Nephron (organoid): ENCODE measurements around the gene DTNB.
"Not testable (repeated sequence)": the region's sequence is repeated elsewhere in the genome, so short reads cannot be mapped to it uniquely, and the experiment has no call there.

Experiments
- H3K27ac Mint-ChIP-seq, 3 experiments: 2 replicates each; pipeline ENCODE4 v1.8.0; 2020; ENCODE audit warnings: mixed read lengths in 3 of 3, mild to moderate bottlenecking in 2 of 3, moderate library complexity in 1 of 3
- H3K27me3 Mint-ChIP-seq: 2 replicates; pipeline ENCODE4 v1.8.0; 2021; ENCODE audit warnings: low read depth, mild to moderate bottlenecking, moderate library complexity, mixed read lengths
- H3K36me3 Mint-ChIP-seq: 2 replicates; pipeline ENCODE4 v1.8.0; 2020; ENCODE audit warnings: low read depth, mixed read lengths
- H3K4me1 Mint-ChIP-seq: 2 replicates; pipeline ENCODE4 v1.8.0; 2020; ENCODE audit warnings: mixed read lengths
- H3K4me3 Mint-ChIP-seq, 3 experiments: 2 replicates each; pipeline ENCODE4 v1.8.0; 2020; ENCODE audit warnings: mild to moderate bottlenecking in 3 of 3, mixed read lengths in 3 of 3, moderate library complexity in 2 of 3
- H3K9me3 Mint-ChIP-seq: 2 replicates; pipeline ENCODE4 v1.8.0; 2020; ENCODE audit warnings: mixed read lengths
- TF ChIP-seq, protein P1 (sequence below), 3 experiments: fragments of 200-600 bp; sonication (generic); IDR thresholded peaks; one replicate each; pipeline ENCODE4 v1.5.0; 2021; ENCODE audit warnings: antibody characterized with exemption in 3 of 3; ENCODE audit not compliant: unreplicated experiment in 3 of 3

The DTNB gene

DNA sequence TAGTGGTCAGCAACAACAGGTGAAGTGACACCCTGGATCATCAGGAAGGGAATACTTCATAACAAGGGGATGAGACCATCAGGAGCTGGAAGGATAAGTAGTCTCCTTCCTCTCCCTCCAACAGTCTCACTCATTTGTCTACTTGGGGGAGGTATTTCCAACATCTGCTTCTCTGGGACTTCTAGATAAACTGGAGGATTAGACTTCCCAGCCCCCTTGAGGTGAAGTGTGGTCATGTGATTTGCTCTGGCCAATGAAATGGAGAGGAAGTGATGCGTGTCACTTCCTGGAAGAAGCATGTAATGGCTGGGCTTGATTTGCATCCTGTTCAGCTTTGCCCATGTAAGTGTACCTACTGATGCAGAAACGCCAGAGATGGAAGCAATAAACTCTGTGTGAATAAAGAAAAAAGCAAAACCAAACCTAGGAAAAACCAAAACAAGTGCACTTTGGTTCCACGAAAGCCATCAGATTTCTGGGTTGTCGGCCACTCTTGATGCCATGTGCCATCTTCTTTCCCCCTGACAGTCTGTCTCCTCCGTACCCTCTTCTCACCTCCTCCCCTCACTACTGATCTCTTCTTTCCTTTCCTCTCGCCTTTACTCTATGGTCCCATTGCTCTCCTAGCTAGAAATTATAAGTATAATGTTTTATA is 255.5 kb downstream of the DTNB start:
- Mint-ChIP-seq H3K27ac (no peak overlapping the region), H3K4me3 (no peak overlapping the region), H3K27me3 (no peaks in the 10 kb centered on the region), H3K4me1 (no peaks in the 10 kb centered on the region), H3K9me3 (no peaks in the 10 kb centered on the region), H3K36me3 (peaks cover 24% of the 10 kb centered on the region)
- TF ChIP-seq, protein P1, sequence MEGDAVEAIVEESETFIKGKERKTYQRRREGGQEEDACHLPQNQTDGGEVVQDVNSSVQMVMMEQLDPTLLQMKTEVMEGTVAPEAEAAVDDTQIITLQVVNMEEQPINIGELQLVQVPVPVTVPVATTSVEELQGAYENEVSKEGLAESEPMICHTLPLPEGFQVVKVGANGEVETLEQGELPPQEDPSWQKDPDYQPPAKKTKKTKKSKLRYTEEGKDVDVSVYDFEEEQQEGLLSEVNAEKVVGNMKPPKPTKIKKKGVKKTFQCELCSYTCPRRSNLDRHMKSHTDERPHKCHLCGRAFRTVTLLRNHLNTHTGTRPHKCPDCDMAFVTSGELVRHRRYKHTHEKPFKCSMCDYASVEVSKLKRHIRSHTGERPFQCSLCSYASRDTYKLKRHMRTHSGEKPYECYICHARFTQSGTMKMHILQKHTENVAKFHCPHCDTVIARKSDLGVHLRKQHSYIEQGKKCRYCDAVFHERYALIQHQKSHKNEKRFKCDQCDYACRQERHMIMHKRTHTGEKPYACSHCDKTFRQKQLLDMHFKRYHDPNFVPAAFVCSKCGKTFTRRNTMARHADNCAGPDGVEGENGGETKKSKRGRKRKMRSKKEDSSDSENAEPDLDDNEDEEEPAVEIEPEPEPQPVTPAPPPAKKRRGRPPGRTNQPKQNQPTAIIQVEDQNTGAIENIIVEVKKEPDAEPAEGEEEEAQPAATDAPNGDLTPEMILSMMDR (IDR thresholded peaks at IDR 0.05; ENCODE audit: unreplicated experiment in 3 of 3) = no peak

DNA sequence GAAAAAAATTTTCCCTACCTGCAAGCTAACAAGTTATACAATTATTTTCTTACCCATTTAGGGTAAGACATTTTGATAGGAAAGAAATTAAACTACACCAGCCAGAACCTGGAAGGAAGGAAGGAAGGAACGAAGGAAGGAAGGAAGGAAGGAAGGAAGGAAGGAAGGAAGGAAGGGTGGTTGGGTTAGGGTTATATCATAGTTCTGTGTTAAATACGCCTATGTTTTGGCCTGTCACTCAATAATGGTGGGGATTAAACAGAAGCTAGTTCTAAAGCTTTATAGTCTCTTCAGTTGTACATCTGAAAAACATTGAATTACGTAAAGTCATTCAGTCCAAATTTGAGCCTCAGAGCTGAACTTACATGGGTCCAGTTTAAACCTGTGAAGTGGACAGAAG is 256.7 kb downstream of the DTNB start:
- Mint-ChIP-seq H3K27ac (no peak overlapping the region), H3K36me3 (peaks cover 24% of the 10 kb centered on the region), H3K4me1 (no peaks in the 10 kb centered on the region), H3K27me3 (no peaks in the 10 kb centered on the region), H3K9me3 (no peaks in the 10 kb centered on the region), H3K4me3 (no peak overlapping the region)
- TF ChIP-seq, protein P1 (IDR thresholded peaks at IDR 0.05; ENCODE audit: unreplicated experiment in 3 of 3) = no peak

DNA sequence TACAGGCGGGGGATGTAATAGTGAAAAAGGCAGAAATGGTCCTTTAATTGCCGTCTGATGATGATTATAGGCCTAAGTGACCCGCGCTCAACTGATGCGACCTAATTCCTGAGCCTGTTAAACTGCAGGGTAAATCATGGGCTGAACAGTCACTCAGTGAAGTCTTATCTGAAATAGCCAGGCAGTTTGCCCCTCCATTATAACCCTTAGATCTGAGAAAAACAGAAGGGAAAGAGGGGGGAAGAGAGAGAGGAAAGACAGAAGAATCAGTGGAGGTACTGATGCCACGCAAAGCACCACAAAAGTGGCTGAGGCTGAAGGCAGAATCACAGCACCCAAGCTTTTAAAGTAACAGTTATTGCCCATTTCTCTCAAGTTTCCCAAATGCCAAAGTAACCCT is 258.6 kb downstream of the DTNB start:
- H3K9me3 Mint-ChIP-seq = no peaks in the 10 kb centered on the region
- H3K4me3 Mint-ChIP-seq = no peak overlapping the region
- H3K27ac Mint-ChIP-seq = no peak overlapping the region
- peaks cover 24% of the 10 kb centered on the region for H3K36me3 Mint-ChIP-seq
- no peaks in the 10 kb centered on the region for H3K27me3 Mint-ChIP-seq
- TF ChIP-seq, protein P1 (IDR thresholded peaks at IDR 0.05; ENCODE audit: unreplicated experiment in 3 of 3) = no peak
- H3K4me1 Mint-ChIP-seq = peaks cover 6% of the 10 kb centered on the region

DNA sequence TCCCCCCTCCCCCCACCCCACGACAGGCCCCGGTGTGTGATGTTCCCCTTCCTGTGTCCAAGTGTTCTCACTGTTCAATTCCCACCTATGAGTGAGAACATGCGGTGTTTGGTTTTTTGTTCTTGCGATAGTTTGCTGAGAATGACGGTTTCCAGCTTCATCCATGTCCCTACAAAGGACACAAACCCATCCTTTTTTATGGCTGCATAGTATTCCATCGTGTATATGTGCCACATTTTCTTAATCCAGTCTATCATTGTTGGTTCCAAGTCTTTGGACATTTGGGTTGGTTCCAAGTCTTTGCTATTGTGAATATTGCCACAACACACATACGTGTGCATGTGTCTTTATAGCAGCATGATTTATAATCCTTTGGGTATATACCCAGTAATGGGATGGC is 260.0 kb downstream of the DTNB start:
- H3K27me3 Mint-ChIP-seq, H3K9me3 Mint-ChIP-seq, H3K27ac Mint-ChIP-seq, H3K4me3 Mint-ChIP-seq, H3K4me1 Mint-ChIP-seq: not testable (repeated sequence)
- peaks cover 17% of the 10 kb centered on the region for H3K36me3 Mint-ChIP-seq

DNA sequence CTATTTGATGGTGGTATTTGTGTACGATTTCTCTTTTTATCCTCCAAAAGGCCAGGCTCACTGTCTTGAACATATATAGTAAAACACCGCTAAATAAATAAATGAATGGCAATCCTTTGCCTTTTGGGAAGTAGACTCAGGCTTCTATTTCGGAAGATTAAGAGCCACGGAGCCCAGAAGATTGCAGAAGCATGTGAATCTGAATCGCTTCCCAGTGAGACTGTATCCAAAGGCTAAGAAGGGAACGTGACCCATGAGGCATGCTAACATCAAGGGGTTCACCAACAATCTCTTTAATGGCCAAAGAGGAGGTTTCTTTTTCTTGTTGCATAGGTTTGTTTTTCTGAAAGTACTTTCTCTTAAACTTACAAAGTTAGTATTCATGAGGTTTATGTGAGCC is 261.6 kb downstream of the DTNB start:
- Mint-ChIP-seq H3K9me3 (no peaks in the 10 kb centered on the region), H3K36me3 (peaks cover 4% of the 10 kb centered on the region), H3K4me1 (peaks cover 7% of the 10 kb centered on the region), H3K27ac (peak overlapping the region in 1 of 3 experiments; percentile 42), H3K27me3 (no peaks in the 10 kb centered on the region), H3K4me3 (no peak overlapping the region)
- TF ChIP-seq, protein P1 (IDR thresholded peaks at IDR 0.05; ENCODE audit: unreplicated experiment in 3 of 3) = no peak

DNA sequence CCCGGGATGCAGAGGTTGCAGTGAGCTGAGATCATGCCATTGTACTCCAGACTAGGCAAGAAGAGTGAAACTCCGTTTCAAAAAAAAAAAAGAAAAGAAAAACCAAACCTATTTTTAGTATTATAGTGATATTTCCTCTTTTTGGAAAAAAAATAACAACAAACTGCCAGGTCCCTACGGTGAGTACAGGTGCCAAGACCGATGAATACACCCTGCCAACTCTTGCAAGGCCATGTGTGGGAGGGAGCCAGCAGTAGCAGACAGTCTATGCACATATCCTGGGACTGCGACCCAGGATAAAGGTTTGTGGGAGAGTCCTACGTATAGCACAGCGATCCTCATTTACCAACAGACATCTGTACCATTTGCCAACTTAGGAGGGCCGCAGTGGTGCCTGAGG is 262.1 kb downstream of the DTNB start:
- Mint-ChIP-seq H3K36me3 (no peaks in the 10 kb centered on the region), H3K27me3 (no peaks in the 10 kb centered on the region), H3K4me3 (no peak overlapping the region), H3K27ac (peak overlapping the region in 1 of 3 experiments; percentile 42), H3K4me1 (peaks cover 7% of the 10 kb centered on the region), H3K9me3 (no peaks in the 10 kb centered on the region)
- TF ChIP-seq, protein P1 (IDR thresholded peaks at IDR 0.05; ENCODE audit: unreplicated experiment in 3 of 3) = no peak
